Ovary (tissue), 9 donors: Measurements from ENCODE around the gene STK33. TPM values are rescaled to one million over a fixed set of nuclear protein-coding genes. Genes with fewer than 3 reads are reported as not detected.

Source experiments
- DNase-seq, 5 donors: peaks; one replicate each; pipeline ENCODE4 v3.0.0-alpha.2; 2019 to 2020
- H3K27ac ChIP-seq, 2 donors: fragments of 200-600 bp; one replicate each; pipeline versions ENCODE4 v1.5.1 to v1.8.0; 2019 to 2022
- H3K27me3 ChIP-seq: fragments of 200-600 bp; one replicate; pipeline ENCODE4 v1.8.0; 2022
- H3K36me3 ChIP-seq: fragments of 200-600 bp; sonication (generic); one replicate; pipeline ENCODE4 v1.5.1; 2019
- H3K4me1 ChIP-seq: one replicate; pipeline ENCODE4 v1.8.1; 2013; ENCODE audit warnings: mild to moderate bottlenecking, moderate library complexity; ENCODE audit not compliant: insufficient read depth
- H3K4me3 ChIP-seq: fragments of 200-600 bp; sonication (generic); one replicate; pipeline ENCODE4 v1.5.1; 2017
- H3K9me3 ChIP-seq, 2 donors: fragments of 200-600 bp in 1 of 2; sonication (generic) in 1 of 2; one replicate each; pipeline versions ENCODE4 v1.5.1 to v1.8.1; 2013 to 2019; ENCODE audit warnings: mild to moderate bottlenecking in 1 of 2, moderate library complexity in 1 of 2
- CTCF ChIP-seq, 3 donors: fragments of 450-650 bp in 2 of 3; fragments of 200-600 bp in 1 of 3; IDR thresholded peaks; one replicate each; pipeline versions ENCODE4 v1.5.1 to v1.8.0; 2016 to 2022; ENCODE audit warnings: antibody characterized with exemption in 3 of 3, mild to moderate bottlenecking in 1 of 3
- EP300 ChIP-seq: sonication (generic); formaldehyde crosslinking; IDR thresholded peaks from one replicate; pipeline ENCODE4 v1.6.1; 2017; ENCODE audit warnings: antibody characterized with exemption
- POLR2A ChIP-seq: fragments of 450-650 bp; IDR thresholded peaks from one replicate; pipeline ENCODE4 v1.6.1; 2017; ENCODE audit warnings: antibody characterized with exemption, mild to moderate bottlenecking, moderate library complexity
- WGBS, 3 donors: extraction: QIAGEN DNeasy Blood & Tissue Kit in 1 of 3; methylation state at CpG; one replicate each; pipeline versions ENCODE4 v1.1.5 to v1.1.7; 2013 to 2017; 5-methylcytosine and 5-hydroxymethylcytosine counted together
- intact Hi-C, 4 donors: fragments of 100-400 bp; cut with DNase I; formaldehyde crosslinking; loops; one replicate each; pipeline versions ENCODE4 v1.11.0 to v1.15.1; 2022 to 2023
- polyA plus RNA-seq, 2 donors: library from polyadenylated mRNA; stranded (reverse); fragments of 200-250 nt in 1 of 2; fragments of 350-450 nt in 1 of 2; fragmentation: Illumina TruSeq in 1 of 2; extraction: RNeasy Lipid Tissue Mini Kit (QIAGEN cat#74804) in 1 of 2; gene quantifications; one replicate each; pipeline ENCODE4 v1.2.3, GENCODE V29; 2013 to 2014
- total RNA-seq, 7 donors: library from RNA; depleted of rRNA in 2 of 7; stranded (reverse); fragments of >200 nt in 2 of 7; fragmentation: NEBNext Ultra II Directional in 3 of 7; extraction: Animal tissue kit (Norgen Biotek cat#: 25700) in 3 of 7; gene quantifications; one replicate each; pipeline versions ENCODE4 v1.1.0 to v1.2.4, GENCODE V29; 2016 to 2023
- donor health status: DM: no; HTN: no; CAD: no; lungs with moderate emphysema.
- donor health status: DM: no; HTN: no; CAD: no.
- donor health status: Bipolar disorder and iron deficiency.
- donor health status: DM: yes; HTN: yes; CAD: no.
- donor health status: DM: no; HTN: no; CAD: no.
- donor health status: DM: yes; HTN: yes; CAD: no.

Gene STK33
- total and polyA plus RNA-seq, 9 donors = 11.9 to 50.8 (median 23.5) TPM

- no peaks in the 10 kb centered on the region for H3K27me3 ChIP-seq
- WGBS, 3 donors = 86 to 89% (median 86%) methylated on average over 4 of the region's 4 CpGs
- no peaks in the 10 kb centered on the region for H3K9me3 ChIP-seq
- no peak overlapping the region for H3K27ac ChIP-seq
- no peaks in the 10 kb centered on the region for H3K36me3 ChIP-seq
- intact Hi-C loops = no loop called here
- TF ChIP-seq CTCF (IDR thresholded peaks at IDR 0.05) (no peak), EP300 (no peak), POLR2A (no peak)
- no peak for DNase-seq
- H3K4me1 ChIP-seq = no peaks in the 10 kb centered on the region
- H3K4me3 ChIP-seq = no peak overlapping the region
Measured at GRCh38 chr11:8531312-8531711, 62.7 kb downstream of the STK33 start.

GRCh38 chr11:8527939-8528338, 66.1 kb downstream of the STK33 start:
- Histone ChIP-seq H3K9me3 (no peaks in the 10 kb centered on the region), H3K27me3 (no peaks in the 10 kb centered on the region), H3K36me3 (peaks cover 3% of the 10 kb centered on the region), H3K27ac (no peak overlapping the region), H3K4me3 (no peak overlapping the region), H3K4me1 (no peaks in the 10 kb centered on the region)
- WGBS, 3 donors = 64 to 74% (median 73%) methylated on average over 3 of the region's 3 CpGs
- no peak for DNase-seq
- intact Hi-C loops = no loop called here
- TF ChIP-seq POLR2A (no peak), EP300 (no peak), CTCF (IDR thresholded peaks at IDR 0.05) (no peak)

- Histone ChIP-seq H3K4me3 (no peak overlapping the region), H3K36me3 (peaks cover 3% of the 10 kb centered on the region), H3K9me3 (no peaks in the 10 kb centered on the region), H3K27ac (no peak overlapping the region), H3K27me3 (no peaks in the 10 kb centered on the region), H3K4me1 (no peaks in the 10 kb centered on the region)
- TF ChIP-seq EP300 (no peak), POLR2A (no peak), CTCF (IDR thresholded peaks at IDR 0.05) (no peak)
- WGBS, 3 donors = 97 to 99% (median 97%) methylated on average over 27 to 34 of the region's 34 CpGs
- DNase-seq = no peak
- intact Hi-C loops = no loop called here
Measured at GRCh38 chr11:8523396-8523795, 70.6 kb downstream of the STK33 start.

GRCh38 chr11:8512547-8512946, 81.5 kb downstream of the STK33 start:
- no peaks in the 10 kb centered on the region for H3K4me1 ChIP-seq
- no peak for DNase-seq
- H3K4me3 ChIP-seq = no peak overlapping the region
- WGBS, 3 donors = 68 to 93% (median 93%) methylated on average over 2 of the region's 2 CpGs
- H3K27me3 ChIP-seq = no peaks in the 10 kb centered on the region
- H3K36me3 ChIP-seq = no peaks in the 10 kb centered on the region
- TF ChIP-seq POLR2A (no peak), CTCF (IDR thresholded peaks at IDR 0.05) (no peak), EP300 (no peak)
- H3K9me3 ChIP-seq = no peaks in the 10 kb centered on the region
- no peak overlapping the region for H3K27ac ChIP-seq
- intact Hi-C loops = no loop called here

- H3K27ac ChIP-seq = peak overlapping the region in 1 of 2 donors; percentile 14
- no peaks in the 10 kb centered on the region for H3K4me1 ChIP-seq
- TF ChIP-seq CTCF (IDR thresholded peaks at IDR 0.05) (no peak), EP300 (no peak), POLR2A (no peak)
- 0 to 16% (median 6%) methylated on average over 1 of the region's 1 CpG for WGBS, 3 donors
- no peak overlapping the region for H3K4me3 ChIP-seq
- no peak for DNase-seq
- intact Hi-C loops = no loop called here
- H3K27me3 ChIP-seq = no peaks in the 10 kb centered on the region
- no peaks in the 10 kb centered on the region for H3K36me3 ChIP-seq
- no peaks in the 10 kb centered on the region for H3K9me3 ChIP-seq
Measured at GRCh38 chr11:8503910-8504364, 90.1 kb downstream of the STK33 start.
